NB4 (cell line): ENCODE measurements around the gene METTL26.

Source experiments
- CTCF ChIP-seq: IDR thresholded peaks from one replicate; pipeline ENCODE4 v1.5.1; 2012; ENCODE audit warnings: low read depth, low read length
- POLR2A ChIP-seq: IDR thresholded peaks from 2 replicates; pipeline ENCODE4 v1.6.1; 2011; ENCODE audit warnings: mild to moderate bottlenecking; ENCODE audit not compliant: insufficient read length; ENCODE audit errors: extremely low read depth

- TF ChIP-seq CTCF (no peak), POLR2A (no peak)
Measured at GRCh38 chr16:630249-630814, 5.8 kb downstream of the METTL26 start.
